Lower leg skin (tissue), 3 donors: Measurements from ENCODE around the gene SMAD5.

Experiments
- CTCF ChIP-seq, 3 donors: fragments of 450-650 bp; IDR thresholded peaks; one replicate each; pipeline ENCODE4 v1.5.1; 2016; ENCODE audit warnings: antibody characterized with exemption in 3 of 3, mild to moderate bottlenecking in 3 of 3, moderate library complexity in 2 of 3
- POLR2A ChIP-seq, 2 donors: fragments of 450-650 bp; IDR thresholded peaks; one replicate each; pipeline ENCODE4 v1.6.1; 2016 to 2017; ENCODE audit warnings: antibody characterized with exemption in 2 of 2, mild to moderate bottlenecking in 1 of 2, moderate library complexity in 1 of 2

GRCh38 chr5:136192015-136192525 lies 59.4 kb downstream of the SMAD5 start:
- no peak for TF ChIP-seq CTCF (IDR thresholded peaks at IDR 0.05)
- TF ChIP-seq POLR2A (IDR thresholded peaks at IDR 0.05), result no peak
